Measurements from ENCODE around the gene RNF220.

GRCh38 chr1:44571712-44572571 lies 166.9 kb downstream of the RNF220 start:
- TF ChIP-seq CTCF (IDR thresholded peaks at IDR 0.05) = peak; percentile 35 to 56 (median 55)
- no peak for TF ChIP-seq POLR2AphosphoS5 (IDR thresholded peaks at IDR 0.05)
- TF ChIP-seq POLR2A (IDR thresholded peaks at IDR 0.05) = no peak
- TF ChIP-seq EP300 (IDR thresholded peaks at IDR 0.05; ENCODE audit: low read depth) = no peak
